Psoas muscle (tissue), 8 donors: ENCODE results near the gene POU2AF2. TPM values are rescaled to one million over a fixed set of nuclear protein-coding genes. Genes with fewer than 3 reads are reported as not detected.

Source experiments
- ATAC-seq, 4 donors: fragments of 200-7000 bp; cut with Tn5 transposase; one replicate each; pipeline ENCODE4 v1.9.1; 2020; ENCODE audit warnings: moderate library complexity in 3 of 4, mild to moderate bottlenecking in 2 of 4
- DNase-seq, 2 donors: peaks; one replicate each; pipeline ENCODE4 v3.0.0-alpha.2; 2020
- H3K27ac ChIP-seq: fragments of 200-600 bp; one replicate; pipeline ENCODE4 v1.8.0; 2022
- H3K27me3 ChIP-seq, 3 donors: fragments of 200-600 bp in 1 of 3; one replicate each; pipeline versions ENCODE4 v1.6.1 to v1.8.0; 2013 to 2022; ENCODE audit warnings: low read length in 2 of 3, mild to moderate bottlenecking in 2 of 3, moderate library complexity in 1 of 3; ENCODE audit not compliant: insufficient read depth in 3 of 3
- H3K36me3 ChIP-seq, 2 donors: fragments of 200-600 bp in 1 of 2; one replicate each; pipeline versions ENCODE4 v1.6.1 to v1.8.0; 2013 to 2022; ENCODE audit warnings: low read depth in 1 of 2, mild to moderate bottlenecking in 1 of 2, moderate library complexity in 1 of 2; ENCODE audit not compliant: insufficient read depth in 1 of 2
- H3K4me1 ChIP-seq: fragments of 200-600 bp; one replicate; pipeline ENCODE4 v1.8.0; 2022
- H3K4me3 ChIP-seq: fragments of 200-600 bp; one replicate; pipeline ENCODE4 v1.8.0; 2022; ENCODE audit warnings: mild to moderate bottlenecking
- H3K9me3 ChIP-seq: fragments of 200-600 bp; one replicate; pipeline ENCODE4 v1.8.0; 2022
- WGBS, 3 donors: extraction: QIAGEN DNeasy Blood & Tissue Kit; methylation state at CpG; one replicate each; pipeline versions ENCODE4 v1.1.6 to v1.1.7; 2013; 5-methylcytosine and 5-hydroxymethylcytosine counted together
- intact Hi-C, 2 donors: fragments of 100-400 bp; cut with DNase I; formaldehyde crosslinking; loops; one replicate each; pipeline versions ENCODE4 v1.11.0 to v1.14.2; 2022
- polyA plus RNA-seq, 3 donors: library from polyadenylated mRNA; stranded (reverse); fragments of 200-250 nt; gene quantifications; one replicate each; pipeline ENCODE4 v1.2.3, GENCODE V29; 2013
- total RNA-seq, 4 donors: library from RNA; stranded (reverse); fragmentation: NEBNext Ultra II Directional in 2 of 4; extraction: Animal tissue kit (Norgen Biotek cat#: 25700) in 2 of 4; gene quantifications; one replicate each; pipeline versions ENCODE4 v1.2.1 to v1.2.4, GENCODE V29; 2021 to 2023
- TF ChIP-seq, protein P1 (sequence below): fragments of 200-600 bp; IDR thresholded peaks from one replicate; pipeline ENCODE4 v1.8.0; 2022; ENCODE audit warnings: antibody characterized with exemption
- donor health status: healthy with polysubstance abuse.
- donor health status: DM: no; HTN: no; CAD: no; lungs with moderate emphysema.
- donor health status: Bipolar disorder and iron deficiency.
- donor health status: healthy.
- donor health status: DM: yes; HTN: yes; CAD: no.
- donor health status: DM: no; HTN: no; CAD: no.
- donor health status: DM: no; HTN: no; CAD: no.
- donor health status: DM: yes; HTN: yes; CAD: no.

The POU2AF2 gene
- total and polyA plus RNA-seq, 7 donors = 0.30 to 3.0 (median 0.98) TPM

DNA sequence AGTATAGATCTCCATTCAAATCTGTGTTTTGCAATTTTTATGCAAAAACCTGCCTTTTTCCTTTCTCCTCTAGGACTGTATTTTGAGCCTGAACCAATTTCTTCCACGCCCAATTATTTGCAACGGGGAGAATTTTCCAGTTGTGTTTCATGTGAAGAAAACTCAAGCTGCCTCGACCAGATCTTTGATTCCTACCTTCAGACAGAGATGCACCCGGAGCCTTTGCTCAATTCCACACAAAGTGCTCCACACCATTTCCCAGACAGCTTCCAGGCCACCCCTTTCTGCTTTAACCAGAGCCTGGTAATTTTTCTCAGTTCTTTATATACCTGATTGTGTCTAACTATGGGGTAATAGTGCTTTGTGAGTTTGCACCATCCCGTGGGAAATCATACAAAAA, 60.8 kb downstream of the POU2AF2 start:
- intact Hi-C loops = no loop called here
- Histone ChIP-seq H3K36me3 (no peaks in the 10 kb centered on the region), H3K27me3 (no peaks in the 10 kb centered on the region), H3K27ac (no peak overlapping the region), H3K4me1 (no peaks in the 10 kb centered on the region), H3K9me3 (no peaks in the 10 kb centered on the region), H3K4me3 (no peak overlapping the region)
- WGBS, 3 donors = 56 to 68% (median 57%) methylated on average over 5 of the region's 5 CpGs
- TF ChIP-seq, protein P1, sequence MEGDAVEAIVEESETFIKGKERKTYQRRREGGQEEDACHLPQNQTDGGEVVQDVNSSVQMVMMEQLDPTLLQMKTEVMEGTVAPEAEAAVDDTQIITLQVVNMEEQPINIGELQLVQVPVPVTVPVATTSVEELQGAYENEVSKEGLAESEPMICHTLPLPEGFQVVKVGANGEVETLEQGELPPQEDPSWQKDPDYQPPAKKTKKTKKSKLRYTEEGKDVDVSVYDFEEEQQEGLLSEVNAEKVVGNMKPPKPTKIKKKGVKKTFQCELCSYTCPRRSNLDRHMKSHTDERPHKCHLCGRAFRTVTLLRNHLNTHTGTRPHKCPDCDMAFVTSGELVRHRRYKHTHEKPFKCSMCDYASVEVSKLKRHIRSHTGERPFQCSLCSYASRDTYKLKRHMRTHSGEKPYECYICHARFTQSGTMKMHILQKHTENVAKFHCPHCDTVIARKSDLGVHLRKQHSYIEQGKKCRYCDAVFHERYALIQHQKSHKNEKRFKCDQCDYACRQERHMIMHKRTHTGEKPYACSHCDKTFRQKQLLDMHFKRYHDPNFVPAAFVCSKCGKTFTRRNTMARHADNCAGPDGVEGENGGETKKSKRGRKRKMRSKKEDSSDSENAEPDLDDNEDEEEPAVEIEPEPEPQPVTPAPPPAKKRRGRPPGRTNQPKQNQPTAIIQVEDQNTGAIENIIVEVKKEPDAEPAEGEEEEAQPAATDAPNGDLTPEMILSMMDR = no peak
- ATAC-seq (no peak), DNase-seq (no peak)

DNA sequence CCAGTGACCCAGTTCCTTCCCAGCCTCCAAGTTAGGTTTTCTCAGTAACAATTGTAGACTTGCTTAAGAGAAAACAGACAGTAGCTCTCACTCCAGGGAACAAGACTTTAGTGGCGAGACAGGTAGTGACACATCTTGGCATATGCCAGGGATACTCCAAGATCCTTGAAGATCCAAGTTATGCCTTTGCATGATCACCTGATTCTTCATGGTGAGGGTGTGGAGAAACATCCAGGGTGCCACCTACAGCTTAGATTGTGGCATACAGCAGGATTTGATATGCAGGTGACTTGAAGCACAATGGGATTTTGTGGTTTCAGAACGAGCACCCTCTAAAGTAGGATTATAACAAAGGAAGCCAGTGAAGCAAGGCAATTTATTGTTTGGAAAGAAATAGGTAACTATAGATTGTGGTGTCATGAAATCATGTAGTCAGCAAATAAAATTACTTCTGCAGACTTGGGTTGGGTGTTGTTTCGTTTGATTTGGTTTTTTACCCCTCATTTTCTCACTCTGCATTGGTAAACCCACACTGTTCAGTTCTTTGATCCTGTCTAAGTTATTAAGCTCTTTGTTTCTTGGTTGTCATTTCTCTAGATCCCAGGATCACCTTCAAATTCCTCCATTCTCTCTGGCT, 62.1 kb downstream of the POU2AF2 start:
- DNase-seq = no peak
- TF ChIP-seq, protein P1 = no peak
- Histone ChIP-seq H3K9me3 (no peaks in the 10 kb centered on the region), H3K4me3 (no peak overlapping the region), H3K4me1 (no peaks in the 10 kb centered on the region), H3K27ac (no peak overlapping the region), H3K36me3 (no peaks in the 10 kb centered on the region), H3K27me3 (no peaks in the 10 kb centered on the region)
- ATAC-seq = no peak
- intact Hi-C loops = no loop called here
- WGBS, 3 donors = 79 to 92% (median 87%) methylated on average over 3 of the region's 3 CpGs

DNA sequence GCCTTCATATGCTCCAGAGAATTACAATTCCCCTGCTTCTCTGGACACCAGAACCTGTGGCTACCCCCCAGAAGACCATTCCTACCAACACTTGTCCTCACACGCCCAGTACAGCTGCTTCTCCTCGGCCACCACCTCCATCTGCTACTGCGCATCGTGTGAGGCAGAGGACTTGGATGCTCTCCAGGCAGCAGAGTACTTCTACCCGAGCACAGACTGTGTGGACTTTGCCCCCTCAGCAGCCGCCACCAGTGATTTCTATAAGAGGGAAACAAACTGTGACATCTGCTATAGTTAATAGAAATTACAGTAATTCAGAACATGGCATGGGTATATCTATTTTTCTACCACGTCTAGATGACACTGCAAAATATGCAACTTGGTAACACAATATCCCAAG, 62.6 kb downstream of the POU2AF2 start:
- H3K4me3 ChIP-seq = no peak overlapping the region
- H3K9me3 ChIP-seq = no peaks in the 10 kb centered on the region
- no peaks in the 10 kb centered on the region for H3K36me3 ChIP-seq
- intact Hi-C loops = no loop called here
- WGBS, 3 donors = 32 to 54% (median 34%) methylated on average over 7 of the region's 7 CpGs
- peak in 1 of 2 donors; percentile 48 for DNase-seq
- H3K27me3 ChIP-seq = no peaks in the 10 kb centered on the region
- H3K27ac ChIP-seq = no peak overlapping the region
- H3K4me1 ChIP-seq = no peaks in the 10 kb centered on the region
- peak in 3 of 4 donors; percentile 42 to 69 (median 62) for ATAC-seq
- TF ChIP-seq, protein P1 = no peak

DNA sequence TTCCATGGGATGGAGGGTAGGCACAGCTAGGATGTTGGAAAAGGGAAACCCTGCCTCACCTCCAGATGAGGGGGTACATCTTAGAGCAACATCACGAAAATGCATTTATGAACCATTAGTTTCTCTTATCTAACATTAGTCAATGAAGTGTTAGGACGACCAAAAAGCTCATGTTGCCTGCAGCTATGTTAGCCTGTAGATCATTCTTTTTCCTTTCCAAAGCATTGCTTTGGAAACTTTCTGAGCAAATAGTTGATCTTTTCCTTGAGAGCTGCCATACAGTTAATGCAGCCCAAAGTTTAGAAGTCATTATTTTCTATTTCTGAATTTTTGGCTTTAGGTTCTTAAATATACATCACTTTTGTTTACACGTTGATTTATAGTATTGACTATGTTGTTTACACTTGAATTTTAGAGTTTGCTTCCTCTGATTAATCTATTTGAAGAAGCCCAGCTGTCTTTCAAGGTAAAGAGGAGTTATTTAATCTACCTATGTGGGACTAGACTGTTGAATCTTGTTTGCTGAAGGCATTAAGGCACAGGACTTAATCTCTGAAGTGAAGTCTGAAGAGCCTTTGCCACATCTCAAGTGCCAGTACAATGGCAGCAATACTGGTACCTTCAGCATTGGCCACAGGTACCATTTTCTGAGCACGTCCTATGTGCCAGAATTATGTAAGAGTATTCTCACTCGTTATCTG, 63.8 kb downstream of the POU2AF2 start:
- WGBS, 3 donors = 87 to 88% (median 87%) methylated on average over 5 of the region's 5 CpGs
- no peaks in the 10 kb centered on the region for H3K4me1 ChIP-seq
- no peaks in the 10 kb centered on the region for H3K27me3 ChIP-seq
- DNase-seq (no peak), ATAC-seq (no peak)
- H3K36me3 ChIP-seq = no peaks in the 10 kb centered on the region
- intact Hi-C loops = no loop called here
- TF ChIP-seq, protein P1 = no peak
- no peaks in the 10 kb centered on the region for H3K9me3 ChIP-seq
- H3K27ac ChIP-seq = no peak overlapping the region
- no peak overlapping the region for H3K4me3 ChIP-seq
